GM12878 (cell line): ENCODE measurements around the gene COL18A1. TPM values are rescaled to one million over a fixed set of nuclear protein-coding genes. Genes with fewer than 3 reads are reported as not detected.

ENCODE experiments used
- ATAC-seq: fragments of 200-7000 bp; cut with Tn5 transposase; 3 replicates; pipeline ENCODE4 v1.9.1; 2020; ENCODE audit warnings: mild to moderate bottlenecking, moderate library complexity
- BruUV-seq: library from RNA; stranded (reverse); fragments of 400-500 nt; replicated peaks from 2 replicates; lab custom pipeline; 2021; lab: Mats Ljungman, UMichigan
- CTCF ChIA-PET: fragments of 300-600 bp; sonication (Branson Sonifier 250); formaldehyde crosslinking; extraction: SDS; loops from one replicate; lab custom pipeline; 2021; ENCODE audit warnings: inconsistent platforms; lab: Yijun Ruan, JAX
- POLR2A ChIA-PET: fragments of 350-600 bp; formaldehyde crosslinking; extraction: SDS; loops from one replicate; lab custom pipeline; 2021; ENCODE audit warnings: inconsistent platforms; lab: Charles Lee
- RAD21 ChIA-PET: fragments of 300-600 bp; sonication (Branson Sonifier 250); formaldehyde crosslinking; loops from one replicate; lab custom pipeline; 2023; ENCODE audit warnings: antibody characterized with exemption; ENCODE audit not compliant: unreplicated experiment; lab: Charles Lee
- SMC1A ChIA-PET: fragments of 300-600 bp; sonication (Branson Sonifier 250); formaldehyde crosslinking; loops from one replicate; lab custom pipeline; 2023; ENCODE audit not compliant: unreplicated experiment, uncharacterized antibody; lab: Charles Lee
- DNase-seq: peaks from one replicate; pipeline ENCODE4 v3.0.0-alpha.2; 2011; ENCODE audit warnings: low read depth, low spot score
- FAIRE-seq: peaks from 3 replicates; lab custom pipeline; 2011; peaks lifted over from hg19 to GRCh38; lab: Jason Lieb, UNC
- H2AFZ ChIP-seq: 2 replicates; pipeline ENCODE4 v1.6.0; 2011; ENCODE audit warnings: low read depth, low read length, control low read depth; ENCODE audit not compliant: control insufficient read depth
- H3K27ac ChIP-seq: 2 replicates; pipeline ENCODE4 v1.5.1; 2011; ENCODE audit warnings: control low read depth; ENCODE audit not compliant: control insufficient read depth, insufficient read depth
- H3K27me3 ChIP-seq, 2 experiments: replicated peaks in 1 of 2; 2 replicates each; pipeline versions ENCODE4 v1.6.0 to v1.6.1; 2011; ENCODE audit warnings: low read length in 1 of 2; ENCODE audit not compliant: control insufficient read depth in 2 of 2, insufficient read depth in 2 of 2
- H3K36me3 ChIP-seq, 2 experiments: 2 replicates each; pipeline ENCODE4 v1.5.1; 2011; ENCODE audit warnings: low read length in 1 of 2; ENCODE audit not compliant: control insufficient read depth in 2 of 2, insufficient read depth in 2 of 2
- H3K4me1 ChIP-seq: 2 replicates; pipeline ENCODE4 v1.6.1; 2011; ENCODE audit warnings: mild to moderate bottlenecking, low read length, moderate library complexity, mixed read lengths; ENCODE audit not compliant: control insufficient read depth, insufficient read depth
- H3K4me2 ChIP-seq: 2 replicates; pipeline ENCODE4 v1.6.0; 2011; ENCODE audit warnings: control low read depth; ENCODE audit not compliant: control insufficient read depth, insufficient read depth
- H3K4me3 ChIP-seq: fragments of 200-600 bp; sonication (generic); 2 replicates; pipeline ENCODE4 v1.5.1; 2016
- H3K79me2 ChIP-seq: 2 replicates; pipeline ENCODE4 v1.6.0; 2011; ENCODE audit warnings: low read length; ENCODE audit not compliant: control insufficient read depth, insufficient read depth
- H3K9ac ChIP-seq: 2 replicates; pipeline ENCODE4 v1.8.0; 2011; ENCODE audit warnings: low read length, control low read depth, mixed read lengths; ENCODE audit not compliant: control insufficient read depth, insufficient read depth
- H3K9me3 ChIP-seq: replicated peaks from 3 replicates; pipeline ENCODE4 v1.5.1; 2011; ENCODE audit warnings: mild to moderate bottlenecking, low read length; ENCODE audit not compliant: control insufficient read depth, insufficient read depth
- H4K20me1 ChIP-seq: 2 replicates; pipeline ENCODE4 v1.6.0; 2011; ENCODE audit not compliant: control insufficient read depth, insufficient read depth
- DPF2 ChIP-seq: fragments of 450-650 bp; IDR thresholded peaks from 2 replicates; pipeline ENCODE4 v1.6.1; 2017; ENCODE audit warnings: mild to moderate bottlenecking
- FOS ChIP-seq: IDR thresholded peaks from 3 replicates; pipeline ENCODE4 v1.6.1; 2011; ENCODE audit warnings: borderline replicate concordance; ENCODE audit not compliant: insufficient read length; ENCODE audit errors: extremely low read depth
- HCFC1 ChIP-seq: fragments of 150-350 bp; IDR thresholded peaks from 2 replicates; pipeline ENCODE4 v1.6.1; 2014; ENCODE audit warnings: low read length
- RELA ChIP-seq: fragments of 450-650 bp; IDR thresholded peaks from 2 replicates; pipeline ENCODE4 v1.8.0; 2014; ENCODE audit warnings: borderline replicate concordance; ENCODE audit not compliant: partially characterized antibody
- RFX5 ChIP-seq: IDR thresholded peaks from 2 replicates; pipeline ENCODE4 v1.6.1; 2011; ENCODE audit warnings: low read depth, low read length, improper control_type of control experiment
- RUNX3 ChIP-seq: IDR thresholded peaks from 2 replicates; pipeline ENCODE4 v1.6.1; 2012; ENCODE audit warnings: low read length, inconsistent platforms
- SMC3 ChIP-seq: IDR thresholded peaks from 2 replicates; pipeline ENCODE4 v1.6.1; 2011; ENCODE audit warnings: low read length, improper control_type of control experiment, borderline replicate concordance
- ZNF592 ChIP-seq: fragments of 450-650 bp; IDR thresholded peaks from 2 replicates; pipeline ENCODE4 v1.6.1; 2017; ENCODE audit warnings: mild to moderate bottlenecking, moderate library complexity
- WGBS: methylation state at CpG from one replicate; pipeline ENCODE4 v1.1.6; 2016; ENCODE audit warnings: low lambda C conversion rate; ENCODE audit not compliant: insufficient replicate concordance, insufficient coverage; ENCODE audit errors: missing lambda C conversion rate; 5-methylcytosine and 5-hydroxymethylcytosine counted together
- in situ Hi-C: fragments of 300-500 bp; cut with MboI; formaldehyde crosslinking; loops from 9 replicates; pipeline ENCODE4 v1.14.3; 2018; ENCODE audit warnings: mixed read lengths
- intact Hi-C: fragments of 100-400 bp; cut with micrococcal nuclease; formaldehyde crosslinking; loops from one replicate; pipeline ENCODE4 v1.14.2; 2022; ENCODE audit not compliant: unreplicated experiment
- polyA plus RNA-seq, 11 experiments: library from polyadenylated mRNA; depleted of rRNA in 4 of 11; unstranded in 6 of 11; stranded (reverse) in 5 of 11; fragments of >200 nt; fragmentation: Nextera tagmentation in 4 of 11; fragmentation: Illumina TruSeq in 1 of 11; extraction: Ambion mirVana in 4 of 11; extraction: Trizol in 1 of 11; gene quantifications; 1 replicate in 1 of 11; 2 replicates in 10 of 11; pipeline versions ENCODE4 v1.2.1 to v1.2.3, GENCODE V29; 2011 to 2016; ENCODE audit warnings: inconsistent platforms in 2 of 11, missing spikeins in 2 of 11, low read depth in 1 of 11
- total RNA-seq, 4 experiments: library from RNA; depleted of rRNA in 3 of 4; stranded (reverse); fragments of >200 nt in 3 of 4; fragmentation: Illumina TruSeq in 1 of 4; extraction: Trizol in 1 of 4; gene quantifications; 2 replicates each; pipeline versions ENCODE4 v1.2.1 to v1.2.3, GENCODE V29; 2013 to 2021
- TF ChIP-seq, protein P1 (sequence below): IDR thresholded peaks from 2 replicates; pipeline ENCODE4 v1.6.1; 2012; ENCODE audit warnings: improper control_type of control experiment, low read depth, low read length; ENCODE audit not compliant: insufficient replicate concordance

Gene COL18A1
- total and polyA plus RNA-seq, 10 of the 15 experiments (the other 5 are each of a cell fraction or from before 2014, with no cell fraction given) = under 0.01 to 0.49 (median 0.09) TPM; not detected in 3

GRCh38 chr21:45481977-45482898, 77.3 kb downstream of the COL18A1 start:
- WGBS = 61% methylated on average over 33 of the region's 33 CpGs
- no peaks in the 10 kb centered on the region for H3K36me3 ChIP-seq
- no peak overlapping the region for H3K4me2 ChIP-seq
- ATAC-seq (no peak), FAIRE-seq (no peak), DNase-seq (no peak)
- no peak overlapping the region for H3K4me3 ChIP-seq
- ChIA-PET CTCF (no interaction called here), RAD21 (no interaction called here), POLR2A (no interaction called here), SMC1A (no interaction called here)
- no peaks in the 10 kb centered on the region for H4K20me1 ChIP-seq
- no peaks in the 10 kb centered on the region for H3K27me3 ChIP-seq
- no peak overlapping the region for H3K27ac ChIP-seq
- in situ Hi-C loops = no loop called here
- peaks cover 6% of the 10 kb centered on the region; the same call in 1 of the 2 replicates for H3K4me1 ChIP-seq
- H3K9ac ChIP-seq = no peak overlapping the region
- H3K79me2 ChIP-seq = no peaks in the 10 kb centered on the region
- BruUV-seq = no TSS peak
- H3K9me3 ChIP-seq = no peaks in the 10 kb centered on the region
- intact Hi-C loops = no loop called here
- no peak overlapping the region for H2AFZ ChIP-seq
- TF ChIP-seq RELA (no peak), RUNX3 (no peak), SMC3 (no peak), ZNF592 (no peak), RFX5 (no peak), HCFC1 (no peak), DPF2 (no peak), FOS (no peak)
- TF ChIP-seq, protein P1, sequence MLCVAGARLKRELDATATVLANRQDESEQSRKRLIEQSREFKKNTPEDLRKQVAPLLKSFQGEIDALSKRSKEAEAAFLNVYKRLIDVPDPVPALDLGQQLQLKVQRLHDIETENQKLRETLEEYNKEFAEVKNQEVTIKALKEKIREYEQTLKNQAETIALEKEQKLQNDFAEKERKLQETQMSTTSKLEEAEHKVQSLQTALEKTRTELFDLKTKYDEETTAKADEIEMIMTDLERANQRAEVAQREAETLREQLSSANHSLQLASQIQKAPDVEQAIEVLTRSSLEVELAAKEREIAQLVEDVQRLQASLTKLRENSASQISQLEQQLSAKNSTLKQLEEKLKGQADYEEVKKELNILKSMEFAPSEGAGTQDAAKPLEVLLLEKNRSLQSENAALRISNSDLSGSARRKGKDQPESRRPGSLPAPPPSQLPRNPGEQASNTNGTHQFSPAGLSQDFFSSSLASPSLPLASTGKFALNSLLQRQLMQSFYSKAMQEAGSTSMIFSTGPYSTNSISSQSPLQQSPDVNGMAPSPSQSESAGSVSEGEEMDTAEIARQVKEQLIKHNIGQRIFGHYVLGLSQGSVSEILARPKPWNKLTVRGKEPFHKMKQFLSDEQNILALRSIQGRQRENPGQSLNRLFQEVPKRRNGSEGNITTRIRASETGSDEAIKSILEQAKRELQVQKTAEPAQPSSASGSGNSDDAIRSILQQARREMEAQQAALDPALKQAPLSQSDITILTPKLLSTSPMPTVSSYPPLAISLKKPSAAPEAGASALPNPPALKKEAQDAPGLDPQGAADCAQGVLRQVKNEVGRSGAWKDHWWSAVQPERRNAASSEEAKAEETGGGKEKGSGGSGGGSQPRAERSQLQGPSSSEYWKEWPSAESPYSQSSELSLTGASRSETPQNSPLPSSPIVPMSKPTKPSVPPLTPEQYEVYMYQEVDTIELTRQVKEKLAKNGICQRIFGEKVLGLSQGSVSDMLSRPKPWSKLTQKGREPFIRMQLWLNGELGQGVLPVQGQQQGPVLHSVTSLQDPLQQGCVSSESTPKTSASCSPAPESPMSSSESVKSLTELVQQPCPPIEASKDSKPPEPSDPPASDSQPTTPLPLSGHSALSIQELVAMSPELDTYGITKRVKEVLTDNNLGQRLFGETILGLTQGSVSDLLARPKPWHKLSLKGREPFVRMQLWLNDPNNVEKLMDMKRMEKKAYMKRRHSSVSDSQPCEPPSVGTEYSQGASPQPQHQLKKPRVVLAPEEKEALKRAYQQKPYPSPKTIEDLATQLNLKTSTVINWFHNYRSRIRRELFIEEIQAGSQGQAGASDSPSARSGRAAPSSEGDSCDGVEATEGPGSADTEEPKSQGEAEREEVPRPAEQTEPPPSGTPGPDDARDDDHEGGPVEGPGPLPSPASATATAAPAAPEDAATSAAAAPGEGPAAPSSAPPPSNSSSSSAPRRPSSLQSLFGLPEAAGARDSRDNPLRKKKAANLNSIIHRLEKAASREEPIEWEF = no peak
